ENCODE measurements around the gene ACAT2.

DNA sequence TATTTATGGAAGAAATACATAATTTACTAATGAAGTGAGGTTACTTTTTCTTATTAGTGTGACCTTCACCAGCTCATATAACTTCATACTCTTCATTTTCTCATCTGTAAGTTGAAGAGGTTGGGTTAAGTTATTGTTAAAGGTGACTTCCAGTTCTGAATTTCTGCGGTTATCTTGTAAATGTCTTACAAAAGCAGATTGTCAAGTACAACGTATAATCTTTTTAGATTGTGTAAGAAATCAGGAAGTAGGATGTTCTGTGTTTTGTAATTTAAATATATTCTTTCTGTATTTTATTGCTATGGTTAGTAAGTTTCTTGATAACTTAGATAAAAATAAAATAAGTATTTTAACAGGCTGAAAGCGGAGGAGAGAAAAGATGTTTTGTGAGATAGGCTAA, 22.5 kb upstream of the ACAT2 start:
- TF ChIP-seq, protein P1, sequence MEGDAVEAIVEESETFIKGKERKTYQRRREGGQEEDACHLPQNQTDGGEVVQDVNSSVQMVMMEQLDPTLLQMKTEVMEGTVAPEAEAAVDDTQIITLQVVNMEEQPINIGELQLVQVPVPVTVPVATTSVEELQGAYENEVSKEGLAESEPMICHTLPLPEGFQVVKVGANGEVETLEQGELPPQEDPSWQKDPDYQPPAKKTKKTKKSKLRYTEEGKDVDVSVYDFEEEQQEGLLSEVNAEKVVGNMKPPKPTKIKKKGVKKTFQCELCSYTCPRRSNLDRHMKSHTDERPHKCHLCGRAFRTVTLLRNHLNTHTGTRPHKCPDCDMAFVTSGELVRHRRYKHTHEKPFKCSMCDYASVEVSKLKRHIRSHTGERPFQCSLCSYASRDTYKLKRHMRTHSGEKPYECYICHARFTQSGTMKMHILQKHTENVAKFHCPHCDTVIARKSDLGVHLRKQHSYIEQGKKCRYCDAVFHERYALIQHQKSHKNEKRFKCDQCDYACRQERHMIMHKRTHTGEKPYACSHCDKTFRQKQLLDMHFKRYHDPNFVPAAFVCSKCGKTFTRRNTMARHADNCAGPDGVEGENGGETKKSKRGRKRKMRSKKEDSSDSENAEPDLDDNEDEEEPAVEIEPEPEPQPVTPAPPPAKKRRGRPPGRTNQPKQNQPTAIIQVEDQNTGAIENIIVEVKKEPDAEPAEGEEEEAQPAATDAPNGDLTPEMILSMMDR (IDR thresholded peaks at IDR 0.05): no peak
- TF ChIP-seq POLR2A (IDR thresholded peaks at IDR 0.05): no peak

Measured in body of pancreas (tissue), 4 donors.